Fibroblast of peridontal ligament (primary cell): Measurements from ENCODE around the gene ARHGAP22.

ENCODE experiments used
- DNase-seq: peaks from one replicate; pipeline ENCODE4 v3.0.0-alpha.2; 2010; ENCODE audit errors: extremely low read depth

Gene ARHGAP22

GRCh38 chr10:48418189-48418788 lies 186.6 kb downstream of the ARHGAP22 start:
- no peak for DNase-seq

DNA sequence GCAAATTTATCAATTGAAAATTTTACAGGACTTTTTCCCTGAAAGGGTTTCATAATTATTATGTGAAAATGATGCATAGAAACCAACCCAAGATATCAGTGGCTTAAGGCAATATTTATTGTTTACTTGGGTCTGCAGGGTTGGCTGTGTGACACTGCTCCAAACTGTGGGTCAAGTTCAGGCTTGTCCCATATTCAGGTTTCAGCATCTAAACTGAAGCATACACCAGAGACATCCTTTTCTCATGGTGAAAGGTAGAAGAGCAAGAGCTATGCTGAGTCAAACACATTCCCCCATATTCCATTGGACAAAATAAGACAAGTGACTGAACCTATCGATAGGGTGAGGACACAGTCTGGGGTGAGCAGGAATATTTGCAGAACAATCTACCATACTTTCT lies 187.5 kb downstream of the ARHGAP22 start:
- DNase-seq = no peak

- DNase-seq = no peak
These were observed 188.2 kb downstream of the ARHGAP22 start for GRCh38 chr10:48416584-48417232.

- peak; percentile 75 for DNase-seq
These were observed 190.1 kb downstream of the ARHGAP22 start for GRCh38 chr10:48414778-48415177.

GRCh38 chr10:48414160-48414559 lies 190.7 kb downstream of the ARHGAP22 start:
- no peak for DNase-seq

DNA sequence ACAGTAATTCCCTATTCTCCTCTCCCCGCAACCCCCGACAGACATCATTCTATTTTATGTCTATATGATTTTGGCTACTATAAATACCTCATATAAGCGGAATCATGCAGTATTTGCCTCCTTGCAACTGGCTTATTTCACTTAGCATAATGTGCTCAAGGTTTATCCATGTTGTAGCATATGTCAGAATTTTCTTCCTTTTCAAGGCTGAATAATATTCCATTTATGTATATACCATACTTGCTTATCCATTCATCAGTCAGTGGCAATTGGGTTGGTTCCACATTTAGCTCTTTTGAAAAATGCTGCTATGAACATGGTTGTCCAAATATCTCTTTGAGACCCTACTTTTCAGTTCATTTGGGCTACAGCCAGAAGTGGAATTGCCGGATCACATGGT lies 191.9 kb downstream of the ARHGAP22 start:
- DNase-seq = no peak

DNA sequence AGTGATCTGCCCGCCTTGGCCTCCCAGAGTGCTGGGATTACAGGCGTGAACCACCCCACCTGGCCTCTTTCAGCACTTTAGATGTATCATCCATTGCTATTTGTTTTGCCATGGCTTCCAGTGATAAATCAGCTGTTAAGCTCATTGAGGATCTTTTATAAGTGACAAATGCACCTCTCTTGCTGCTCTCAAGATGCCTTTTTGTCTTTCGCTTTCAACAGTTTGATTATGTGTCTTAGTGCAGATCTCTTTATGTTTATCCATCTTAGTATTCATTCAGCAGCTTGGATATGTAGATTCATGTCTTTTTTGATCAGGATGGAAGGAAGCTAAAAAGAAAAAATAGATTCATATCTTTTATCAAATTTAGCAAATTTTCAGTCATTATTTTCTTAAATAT lies 192.8 kb downstream of the ARHGAP22 start:
- no peak for DNase-seq

DNA sequence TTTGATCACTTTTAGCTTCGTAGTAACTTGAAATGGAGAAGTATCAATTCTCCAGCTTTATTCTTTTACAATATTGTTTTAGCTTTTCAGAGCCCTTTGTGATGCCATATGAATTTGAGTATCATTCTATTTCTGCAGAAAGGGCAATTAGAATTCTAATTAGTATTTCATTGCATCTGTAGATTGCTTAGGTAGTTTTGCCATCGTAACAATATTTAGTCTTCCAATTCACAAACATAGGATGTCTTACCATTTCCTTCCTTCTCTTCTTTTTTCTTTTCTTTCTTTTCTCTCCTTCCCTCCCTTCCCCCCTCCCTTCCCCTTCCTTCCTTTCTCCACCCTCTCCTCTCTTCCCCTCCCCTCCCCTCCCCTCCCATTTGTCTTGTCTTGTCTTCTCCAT lies 193.4 kb downstream of the ARHGAP22 start:
- no peak for DNase-seq

DNA sequence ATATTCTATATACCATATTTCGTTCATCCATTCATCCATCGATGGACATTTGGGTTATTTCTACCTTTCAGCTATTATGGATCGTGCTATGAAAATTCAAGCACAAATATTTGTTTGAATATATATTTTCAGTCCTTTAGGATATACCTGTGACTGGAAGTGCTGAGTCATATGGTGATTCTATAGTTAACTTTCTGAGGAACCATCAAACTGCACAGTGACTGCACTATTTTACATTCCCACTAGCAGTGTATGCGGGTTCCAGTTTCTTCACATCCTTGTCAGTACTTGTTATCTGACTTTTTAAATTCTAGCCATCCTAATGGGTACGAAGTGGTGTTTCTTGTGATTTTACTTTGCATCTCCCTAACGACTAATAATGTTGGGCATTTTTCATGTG lies 194.4 kb downstream of the ARHGAP22 start:
- no peak for DNase-seq

DNA sequence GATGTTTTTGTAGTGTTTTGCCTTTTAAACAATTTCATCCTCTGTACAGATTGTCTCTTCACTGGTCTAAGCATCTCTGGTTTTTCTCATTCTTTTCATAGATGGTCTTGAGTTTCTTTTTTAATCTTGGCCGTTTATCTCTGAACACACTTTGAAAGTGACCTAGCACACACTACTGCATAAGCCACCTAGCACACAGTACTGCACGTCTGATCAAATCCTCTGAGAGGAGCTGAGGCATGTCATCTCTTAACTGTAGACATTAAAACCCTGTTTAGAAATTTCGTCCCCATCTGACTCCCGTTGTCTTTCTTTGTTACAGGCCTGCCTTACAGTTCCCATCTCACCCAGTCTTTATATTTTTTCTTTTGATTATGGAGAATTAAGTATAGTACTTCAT lies 198.2 kb downstream of the ARHGAP22 start:
- no peak for DNase-seq

DNA sequence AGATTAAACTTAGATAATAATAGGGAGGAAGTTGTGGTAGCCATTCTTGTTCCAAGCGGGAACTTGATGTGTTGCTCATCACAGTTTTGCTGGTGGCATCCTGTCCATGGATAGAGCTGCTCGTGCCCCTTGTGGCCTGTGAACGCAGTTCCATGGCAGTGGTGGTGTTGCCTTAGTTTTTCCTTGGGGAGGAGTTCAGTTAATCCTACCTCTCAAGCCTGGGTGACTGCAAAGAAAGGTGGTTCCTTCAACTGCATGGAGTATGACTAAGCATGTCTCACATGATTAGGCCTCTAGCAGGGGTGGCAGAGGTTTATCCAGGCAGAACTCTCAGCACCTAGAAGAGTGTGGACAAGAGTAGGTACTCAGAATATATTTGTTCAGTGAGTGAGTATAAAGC lies 198.7 kb downstream of the ARHGAP22 start:
- DNase-seq = no peak

DNA sequence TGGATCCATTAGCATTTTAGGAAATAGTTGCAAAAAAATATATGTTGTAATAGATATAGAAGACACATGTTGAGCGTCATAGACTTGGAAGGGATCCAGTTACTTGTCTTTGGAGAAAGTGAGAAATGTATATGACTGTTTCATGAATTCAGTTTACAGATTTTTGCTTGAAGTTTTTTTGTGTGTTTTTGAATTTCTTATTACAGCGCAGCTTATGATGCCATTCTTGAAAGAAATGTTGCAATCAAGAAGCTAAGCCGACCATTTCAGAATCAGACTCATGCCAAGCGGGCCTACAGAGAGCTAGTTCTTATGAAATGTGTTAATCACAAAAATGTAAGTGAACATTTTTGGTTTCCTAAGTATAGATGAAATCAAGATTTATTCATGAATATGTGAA lies 200.2 kb downstream of the ARHGAP22 start:
- DNase-seq = peak; percentile 71

GRCh38 chr10:48400850-48401220 lies 204.0 kb downstream of the ARHGAP22 start:
- DNase-seq = no peak

GRCh38 chr10:48400129-48400849 lies 204.6 kb downstream of the ARHGAP22 start:
- peak; percentile 35 for DNase-seq

GRCh38 chr10:48399551-48399950 lies 205.3 kb downstream of the ARHGAP22 start:
- DNase-seq = no peak

DNA sequence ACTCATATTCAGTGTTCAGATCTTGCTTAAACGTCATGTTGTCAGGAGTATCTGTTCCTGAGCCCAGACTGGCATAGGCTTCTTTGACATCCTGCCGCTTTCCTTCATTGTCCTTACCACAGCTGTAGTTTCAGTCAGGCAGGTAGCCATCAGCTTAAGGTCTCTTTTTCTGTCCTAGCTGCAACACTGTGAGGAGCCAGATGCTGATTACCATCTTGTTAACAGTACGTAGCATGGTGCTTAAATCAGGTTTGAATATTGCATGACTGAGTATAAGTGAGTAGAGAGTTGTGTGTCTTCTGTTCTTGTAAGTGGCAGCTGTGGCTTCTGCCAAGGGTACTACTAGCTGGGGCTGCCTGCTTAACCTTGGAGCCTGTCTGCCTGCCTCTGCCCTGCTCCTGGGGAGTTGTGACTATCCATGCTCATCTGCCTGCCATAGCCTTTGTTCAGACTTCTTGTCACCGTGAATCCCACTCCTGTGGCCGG lies 205.8 kb downstream of the ARHGAP22 start:
- DNase-seq = no peak

- no peak for DNase-seq
These were observed 206.6 kb downstream of the ARHGAP22 start for GRCh38 chr10:48398261-48398660.
